Epithelial cell of proximal tubule (primary cell): ENCODE measurements around the gene POLH. TPM values are rescaled to one million over a fixed set of nuclear protein-coding genes. Genes with fewer than 3 reads are reported as not detected.

Experiments
- DNase-seq: peaks from one replicate; pipeline ENCODE4 v3.0.0-alpha.2; 2011; ENCODE audit warnings: low read depth
- H3K4me3 ChIP-seq: 2 replicates; pipeline ENCODE4 v1.5.1; 2011; ENCODE audit warnings: low read depth, mild to moderate bottlenecking, low read length
- CTCF ChIP-seq: conservative IDR thresholded peaks from 2 replicates; pipeline ENCODE4 v1.5.1; 2012; ENCODE audit warnings: low read depth, mild to moderate bottlenecking, low read length
- total RNA-seq: library from RNA; depleted of rRNA; stranded (reverse); fragments of >200 nt; gene quantifications from 2 replicates; pipeline ENCODE4 v1.2.3, GENCODE V29; 2015

POLH gene
- total RNA-seq, 1 donor from 2014 or later, result 57.8 TPM

GRCh38 chr6:43634702-43635303, 58.8 kb downstream of the POLH start:
- no peak for DNase-seq
- H3K4me3 ChIP-seq, result no peak overlapping the region
- no peak for TF ChIP-seq CTCF

- TF ChIP-seq CTCF, result no peak
- no peak for DNase-seq
- H3K4me3 ChIP-seq, result peak within 1 kb of the TSS; percentile 92
Measured at GRCh38 chr6:43635387-43636307, 59.7 kb downstream of the POLH start, which contains the start of gene MAD2L1BP. Gene MAD2L1BP, plus strand, starts transcription at chr6:43635840. Its CDS starts 36 bp downstream, at chr6:43635876.

- no peak for TF ChIP-seq CTCF
- peak overlapping the region; percentile 92 for H3K4me3 ChIP-seq
- no peak for DNase-seq
Measured at GRCh38 chr6:43636308-43636659, 60.3 kb downstream of the POLH start.

- H3K4me3 ChIP-seq, result no peak overlapping the region
- TF ChIP-seq CTCF, result no peak
- DNase-seq, result no peak
Measured at GRCh38 chr6:43639984-43640800, 64.2 kb downstream of the POLH start.

GRCh38 chr6:43644940-43645612, 69.1 kb downstream of the POLH start, which contains the start of gene RSPH9:
Gene RSPH9, plus strand, starts transcription at chr6:43645036. Its CDS starts 63 bp downstream, at chr6:43645099.
- DNase-seq, result no peak
- no peak for TF ChIP-seq CTCF
- H3K4me3 ChIP-seq, result peak within 1 kb of the TSS; percentile 45

GRCh38 chr6:43645613-43645964, 69.6 kb downstream of the POLH start:
- H3K4me3 ChIP-seq, result peak overlapping the region; percentile 45
- no peak for TF ChIP-seq CTCF
- DNase-seq, result no peak
